ENCODE results near the gene EEFSEC. TPM values are rescaled to one million over a fixed set of nuclear protein-coding genes. Genes with fewer than 3 reads are reported as not detected.

The EEFSEC gene
- total and polyA plus RNA-seq, 8 donors = 11.5 to 23.0 (median 19.9) TPM

DNA sequence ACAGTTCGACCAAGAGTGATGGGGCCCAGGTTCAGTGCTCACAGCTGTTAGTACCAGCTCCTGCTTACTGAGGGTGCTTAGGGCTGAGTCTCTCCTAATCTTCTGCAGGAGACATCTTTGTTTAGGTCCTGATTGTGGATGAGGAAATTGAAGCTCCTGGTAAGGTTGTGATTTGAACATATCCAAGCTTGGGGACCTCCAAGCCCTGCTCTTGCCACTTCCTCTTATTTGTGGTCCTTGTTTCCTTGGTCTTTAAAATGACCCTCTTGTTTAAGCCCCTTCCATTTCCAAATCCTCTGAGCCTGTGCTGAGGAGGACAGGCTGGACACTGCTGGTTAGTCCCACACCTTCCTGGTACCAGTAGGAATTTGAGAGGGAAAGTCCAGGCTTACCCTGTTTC, 87.0 kb downstream of the EEFSEC start:
- Histone ChIP-seq H3K27me3 (no peaks in the 10 kb centered on the region), H3K4me3 (no peak overlapping the region), H3K9me3 (no peaks in the 10 kb centered on the region), H3K4me1 (peaks cover 0 to 17% of the 10 kb centered on the region in 2 donors), H3K36me3 (no peaks in the 10 kb centered on the region), H3K27ac (no peak overlapping the region)
- DNase-seq (no peak), ATAC-seq (no peak)
- TF ChIP-seq, protein P1, sequence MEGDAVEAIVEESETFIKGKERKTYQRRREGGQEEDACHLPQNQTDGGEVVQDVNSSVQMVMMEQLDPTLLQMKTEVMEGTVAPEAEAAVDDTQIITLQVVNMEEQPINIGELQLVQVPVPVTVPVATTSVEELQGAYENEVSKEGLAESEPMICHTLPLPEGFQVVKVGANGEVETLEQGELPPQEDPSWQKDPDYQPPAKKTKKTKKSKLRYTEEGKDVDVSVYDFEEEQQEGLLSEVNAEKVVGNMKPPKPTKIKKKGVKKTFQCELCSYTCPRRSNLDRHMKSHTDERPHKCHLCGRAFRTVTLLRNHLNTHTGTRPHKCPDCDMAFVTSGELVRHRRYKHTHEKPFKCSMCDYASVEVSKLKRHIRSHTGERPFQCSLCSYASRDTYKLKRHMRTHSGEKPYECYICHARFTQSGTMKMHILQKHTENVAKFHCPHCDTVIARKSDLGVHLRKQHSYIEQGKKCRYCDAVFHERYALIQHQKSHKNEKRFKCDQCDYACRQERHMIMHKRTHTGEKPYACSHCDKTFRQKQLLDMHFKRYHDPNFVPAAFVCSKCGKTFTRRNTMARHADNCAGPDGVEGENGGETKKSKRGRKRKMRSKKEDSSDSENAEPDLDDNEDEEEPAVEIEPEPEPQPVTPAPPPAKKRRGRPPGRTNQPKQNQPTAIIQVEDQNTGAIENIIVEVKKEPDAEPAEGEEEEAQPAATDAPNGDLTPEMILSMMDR (IDR thresholded peaks at IDR 0.05) = no peak
- intact Hi-C loops (cut with DNase I) = no loop called here

DNA sequence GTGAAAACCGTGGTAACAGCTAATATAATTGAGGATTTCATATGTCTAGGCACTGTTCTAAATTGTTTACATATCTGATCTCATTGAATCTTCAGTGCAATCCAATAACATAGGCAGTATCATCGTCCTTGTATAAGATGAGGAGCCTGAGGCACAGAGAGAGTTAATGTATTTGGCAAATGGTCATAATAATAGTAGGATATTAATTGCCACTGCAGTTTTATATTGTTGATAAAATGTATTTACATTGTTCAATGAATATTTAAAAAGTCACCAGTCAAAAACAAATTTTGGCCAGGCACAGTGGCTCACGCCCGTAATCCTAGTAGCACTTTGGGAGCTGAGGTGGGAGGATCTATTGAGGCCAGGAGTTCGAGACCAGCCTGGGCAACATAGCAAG, 88.5 kb downstream of the EEFSEC start:
- ATAC-seq = no peak
- TF ChIP-seq, protein P1 (IDR thresholded peaks at IDR 0.05) = no peak
- Histone ChIP-seq H3K4me1 (peaks cover 0 to 9% of the 10 kb centered on the region in 2 donors), H3K27me3 (no peaks in the 10 kb centered on the region), H3K27ac (no peak overlapping the region), H3K4me3 (no peak overlapping the region), H3K9me3 (no peaks in the 10 kb centered on the region), H3K36me3 (peaks cover 0 to under 1% of the 10 kb centered on the region in 2 donors)
- no peak for DNase-seq
- intact Hi-C loops (cut with DNase I) = no loop called here

DNA sequence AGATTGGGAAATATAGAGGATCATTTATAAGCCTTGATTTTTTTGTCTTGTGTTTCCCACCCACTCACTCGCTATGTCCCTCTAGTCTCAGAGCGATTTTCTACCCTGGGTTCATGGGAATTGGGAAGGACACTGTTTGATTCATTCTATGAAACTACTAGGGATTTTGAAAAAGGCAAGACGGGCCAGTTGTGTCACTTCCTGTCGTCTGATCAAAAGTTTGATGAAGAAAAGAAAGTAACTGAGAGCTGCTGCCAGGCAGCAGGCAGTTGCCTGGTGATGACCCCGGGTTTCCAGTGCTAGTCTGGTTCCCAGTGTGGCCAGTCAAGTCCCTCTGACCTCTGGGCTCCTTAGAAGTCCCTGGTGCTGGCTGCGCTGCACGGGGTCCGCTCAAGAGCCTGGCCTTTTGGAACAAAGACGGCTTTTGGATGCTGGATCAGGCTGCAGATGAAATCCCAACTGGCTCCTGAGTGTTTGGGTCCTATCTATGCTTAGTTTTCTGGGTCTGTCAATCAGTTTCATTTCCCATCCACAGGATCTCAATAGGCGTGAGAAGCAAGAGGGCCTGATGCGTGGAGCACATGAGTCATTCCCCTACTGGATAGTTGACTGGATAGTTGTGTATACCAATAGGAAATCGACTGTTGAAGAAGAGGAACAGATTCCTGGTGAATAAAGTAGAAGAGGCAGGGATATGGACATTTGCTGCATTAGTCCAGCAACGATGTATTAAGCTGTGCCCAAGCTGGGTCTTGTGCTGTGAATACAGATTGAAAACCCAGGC, 89.7 kb downstream of the EEFSEC start:
- intact Hi-C loops (cut with DNase I) = no loop called here
- no peak for ATAC-seq
- TF ChIP-seq, protein P1 (IDR thresholded peaks at IDR 0.05) = no peak
- H3K4me1 ChIP-seq = peaks cover 0 to 7% of the 10 kb centered on the region in 2 donors
- no peak overlapping the region for H3K27ac ChIP-seq
- no peaks in the 10 kb centered on the region for H3K9me3 ChIP-seq
- H3K27me3 ChIP-seq = no peaks in the 10 kb centered on the region
- no peak for DNase-seq
- no peak overlapping the region for H3K4me3 ChIP-seq
- peaks cover 0 to 12% of the 10 kb centered on the region in 2 donors for H3K36me3 ChIP-seq

DNA sequence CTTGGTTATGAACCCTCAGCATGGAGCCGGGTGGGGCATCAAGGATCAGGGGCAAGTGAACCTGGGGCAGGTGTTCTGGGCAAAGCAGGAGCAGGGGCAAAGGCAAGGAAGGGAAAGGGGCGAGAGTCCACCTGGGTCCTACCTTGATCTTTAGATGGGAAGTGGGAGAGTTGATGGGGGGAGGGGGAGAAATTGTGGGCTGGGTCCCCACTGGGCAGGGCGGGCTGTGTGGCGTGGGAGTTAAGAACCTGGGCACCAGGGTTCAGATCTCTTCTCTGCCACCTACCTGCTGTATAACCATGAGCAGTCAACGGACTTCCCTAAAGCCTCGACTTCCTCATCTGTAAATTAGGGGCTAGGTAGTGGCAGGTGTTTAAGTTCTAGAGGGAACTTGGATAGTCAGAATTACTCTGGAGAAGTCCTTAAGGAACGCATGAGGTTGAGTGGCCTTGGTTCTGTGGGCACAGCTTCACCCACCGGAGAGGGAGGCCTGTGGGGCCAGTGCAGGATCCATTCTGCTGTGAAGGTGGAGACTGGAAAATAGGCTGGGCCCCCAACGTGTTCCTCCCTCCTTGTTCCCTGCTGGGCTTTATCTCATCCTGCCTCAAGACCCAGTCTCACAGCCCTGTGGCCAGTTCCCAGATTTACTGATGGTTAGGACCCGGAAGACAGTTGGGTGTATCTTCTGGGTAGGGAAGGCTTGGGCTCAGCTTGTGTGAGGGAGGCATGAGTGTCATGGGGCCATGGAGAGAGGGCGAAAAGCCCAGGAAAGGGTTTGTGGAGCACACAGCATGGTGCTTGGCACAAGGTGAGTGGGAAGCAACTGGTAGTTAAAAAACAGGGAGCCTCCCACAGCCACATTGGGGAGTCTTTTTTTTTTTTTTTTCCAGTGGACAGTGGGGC, 90.6 kb downstream of the EEFSEC start:
- intact Hi-C loops (cut with DNase I) = no loop called here
- no peak for ATAC-seq

More for the DNA sequence above, 90.6 kb downstream of the EEFSEC start:
- Histone ChIP-seq H3K4me1 (peaks cover 0 to 5% of the 10 kb centered on the region in 2 donors), H3K4me3 (no peak overlapping the region), H3K36me3 (peaks cover 0 to 14% of the 10 kb centered on the region in 2 donors), H3K27ac (no peak overlapping the region), H3K27me3 (no peaks in the 10 kb centered on the region), H3K9me3 (no peaks in the 10 kb centered on the region)
- no peak for DNase-seq
- TF ChIP-seq, protein P1 (IDR thresholded peaks at IDR 0.05) = no peak
